ENCODE data around the gene RETREG3.
A peak's percentile ranks its signal among the peaks of the same experiment; 100 is the strongest.

The RETREG3 gene

GRCh38 chr17:42535155-42536047, 73.8 kb downstream of the RETREG3 start:
- no peak for DNase-seq (ENCODE audit: low read depth)

GRCh38 chr17:42531455-42532354, 77.5 kb downstream of the RETREG3 start:
- H3K4me3 ChIP-seq (ENCODE audit: low read depth, low read length) = peak overlapping the region; percentile 51
- TF ChIP-seq CTCF (conservative IDR thresholded peaks at IDR 0.05; ENCODE audit: low read depth, low read length) = peak; percentile 34
- no peak for DNase-seq (ENCODE audit: low read depth)

More at GRCh38 chr17:42535155-42536047, 73.8 kb downstream of the RETREG3 start:
- no peak for TF ChIP-seq CTCF (conservative IDR thresholded peaks at IDR 0.05; ENCODE audit: low read depth, low read length)
- peak overlapping the region; percentile 76 for H3K4me3 ChIP-seq (ENCODE audit: low read depth, low read length)

- no peak for TF ChIP-seq CTCF (conservative IDR thresholded peaks at IDR 0.05; ENCODE audit: low read depth, low read length)
- no peak for DNase-seq (ENCODE audit: low read depth)
- H3K4me3 ChIP-seq (ENCODE audit: low read depth, low read length) = no peak overlapping the region
These were observed 78.2 kb downstream of the RETREG3 start for GRCh38 chr17:42530952-42531454.
